Right lobe of liver (tissue), 6 donors: ENCODE measurements around the gene PLXNA1. TPM values are rescaled to one million over a fixed set of nuclear protein-coding genes. Genes with fewer than 3 reads are reported as not detected.

Source experiments
- ATAC-seq, 4 donors: fragments of 200-7000 bp; cut with Tn5 transposase; one replicate each; pipeline ENCODE4 v1.9.1; 2020; ENCODE audit warnings: mild to moderate bottlenecking in 4 of 4, moderate library complexity in 4 of 4
- DNase-seq, 3 donors: peaks; one replicate each; pipeline ENCODE4 v3.0.0-alpha.2; 2020
- H3K27ac ChIP-seq, 3 donors: fragments of 200-600 bp; one replicate each; pipeline ENCODE4 v1.8.0; 2022
- H3K27me3 ChIP-seq, 2 donors: fragments of 200-600 bp; one replicate each; pipeline ENCODE4 v1.8.0; 2022
- H3K36me3 ChIP-seq, 4 donors: fragments of 200-600 bp; sonication (generic) in 1 of 4; one replicate each; pipeline versions ENCODE4 v1.5.1 to v1.8.0; 2017 to 2022; ENCODE audit warnings: control low read depth in 1 of 4
- H3K4me1 ChIP-seq, 4 donors: fragments of 200-600 bp; sonication (generic) in 1 of 4; one replicate each; pipeline versions ENCODE4 v1.5.1 to v1.8.0; 2017 to 2022; ENCODE audit warnings: control low read depth in 1 of 4
- H3K4me3 ChIP-seq, 3 donors: fragments of 200-600 bp; one replicate each; pipeline ENCODE4 v1.8.0; 2022
- H3K9me3 ChIP-seq, 4 donors: fragments of 200-600 bp; sonication (generic) in 1 of 4; one replicate each; pipeline versions ENCODE4 v1.5.1 to v1.8.0; 2017 to 2022; ENCODE audit warnings: control low read depth in 1 of 4
- CTCF ChIP-seq, 4 donors: fragments of 200-600 bp in 3 of 4; fragments of 450-650 bp in 1 of 4; IDR thresholded peaks; one replicate each; pipeline versions ENCODE4 v1.5.1 to v1.8.0; 2016 to 2022; ENCODE audit warnings: antibody characterized with exemption in 4 of 4, mild to moderate bottlenecking in 2 of 4
- POLR2A ChIP-seq: fragments of 450-650 bp; IDR thresholded peaks from one replicate; pipeline ENCODE4 v1.6.1; 2017; ENCODE audit warnings: antibody characterized with exemption, mild to moderate bottlenecking
- WGBS: methylation state at CpG from one replicate; pipeline ENCODE4 v1.1.6; 2018; ENCODE audit warnings: low coverage, low lambda C conversion rate; ENCODE audit not compliant: insufficient coverage; ENCODE audit errors: missing lambda C conversion rate; 5-methylcytosine and 5-hydroxymethylcytosine counted together
- intact Hi-C, 2 donors: fragments of 100-400 bp; cut with DNase I; formaldehyde crosslinking; loops; one replicate each; pipeline versions ENCODE4 v1.11.2 to v1.14.1; 2022
- total RNA-seq, 6 experiments: library from RNA; depleted of rRNA in 2 of 6; stranded (reverse); fragments of >200 nt in 2 of 6; fragmentation: NEBNext Ultra II Directional in 3 of 6; extraction: Animal tissue kit (Norgen Biotek cat#: 25700) in 3 of 6; gene quantifications; one replicate each; pipeline versions ENCODE4 v1.1.0 to v1.2.4, GENCODE V29; 2016 to 2023
- donor health status: DM: no; HTN: yes; CAD: no.
- donor health status: DM: no; HTN: no; CAD: no.
- donor health status: DM: no; HTN: no; CAD: no.
- donor health status: DM: no; HTN: yes; CAD: no.
- donor health status: DM: no; HTN: yes; CAD: no.

Gene PLXNA1
- total RNA-seq, 6 experiments from 2014 or later, result 2.0 to 8.7 (median 5.6) TPM

- ATAC-seq, result no peak
- H3K9me3 ChIP-seq, result no peaks in the 10 kb centered on the region
- no peaks in the 10 kb centered on the region for H3K27me3 ChIP-seq
- peaks cover 0 to 3% (median 0%) of the 10 kb centered on the region in 4 donors for H3K36me3 ChIP-seq
- H3K27ac ChIP-seq, result no peak overlapping the region
- 94% methylated on average over 4 of the region's 17 CpGs for WGBS
- no peaks in the 10 kb centered on the region for H3K4me1 ChIP-seq
- DNase-seq, result no peak
- TF ChIP-seq POLR2A, result no peak
- TF ChIP-seq CTCF (IDR thresholded peaks at IDR 0.05), result no peak
- no peak overlapping the region for H3K4me3 ChIP-seq
- intact Hi-C loops, result no loop called here
These were observed 2.4 kb downstream of the PLXNA1 start for GRCh38 chr3:126985132-126985985.

GRCh38 chr3:126986001-126986400, 3.1 kb downstream of the PLXNA1 start:
- no peaks in the 10 kb centered on the region for H3K9me3 ChIP-seq
- no peak overlapping the region for H3K27ac ChIP-seq
- no peak for DNase-seq
- peaks cover 0 to 3% (median 0%) of the 10 kb centered on the region in 4 donors for H3K36me3 ChIP-seq
- ATAC-seq, result no peak
- H3K4me1 ChIP-seq, result no peaks in the 10 kb centered on the region
- H3K27me3 ChIP-seq, result no peaks in the 10 kb centered on the region
- no peak overlapping the region for H3K4me3 ChIP-seq
- no peak for TF ChIP-seq CTCF (IDR thresholded peaks at IDR 0.05)
- TF ChIP-seq POLR2A, result no peak
- WGBS, result 100% methylated on average over 1 of the region's 9 CpGs
- intact Hi-C loops, result no loop called here

- H3K27ac ChIP-seq, result no peak overlapping the region
- ATAC-seq, result no peak
These were observed 4.2 kb downstream of the PLXNA1 start for GRCh38 chr3:126987129-126987528.

GRCh38 chr3:126987596-126987995, 4.7 kb downstream of the PLXNA1 start:
- ATAC-seq, result no peak
- H3K36me3 ChIP-seq, result peaks cover 0 to 3% (median 0%) of the 10 kb centered on the region in 4 donors
- intact Hi-C loops, result no loop called here
- no peak overlapping the region for H3K4me3 ChIP-seq
- no peaks in the 10 kb centered on the region for H3K27me3 ChIP-seq
- DNase-seq, result no peak
- H3K4me1 ChIP-seq, result no peaks in the 10 kb centered on the region
- WGBS, result no CpG with 5 or more reads among the region's 8 CpGs
- no peaks in the 10 kb centered on the region for H3K9me3 ChIP-seq
- no peak overlapping the region for H3K27ac ChIP-seq
- TF ChIP-seq CTCF (IDR thresholded peaks at IDR 0.05) (no peak), POLR2A (no peak)

More at GRCh38 chr3:126987129-126987528, 4.2 kb downstream of the PLXNA1 start:
- DNase-seq, result no peak
- intact Hi-C loops, result no loop called here
- Histone ChIP-seq H3K4me1 (no peaks in the 10 kb centered on the region), H3K27me3 (no peaks in the 10 kb centered on the region), H3K9me3 (no peaks in the 10 kb centered on the region), H3K36me3 (peaks cover 0 to 3% (median 0%) of the 10 kb centered on the region in 4 donors), H3K4me3 (no peak overlapping the region)
- WGBS, result 83% methylated on average over 3 of the region's 4 CpGs
- TF ChIP-seq CTCF (IDR thresholded peaks at IDR 0.05) (no peak), POLR2A (no peak)
